GM19099 (cell line): ENCODE data around the gene PRAMEF26.
"Not testable (repeated sequence)": the region's sequence is repeated elsewhere in the genome, so short reads cannot be mapped to it uniquely, and the experiment has no call there.

Experiments used
- POLR2A ChIP-seq: IDR thresholded peaks from 3 replicates; pipeline ENCODE4 v1.6.1; 2011; ENCODE audit warnings: low read depth; ENCODE audit not compliant: insufficient read length; ENCODE audit errors: extremely low read depth

Gene PRAMEF26

GRCh38 chr1:13155909-13156308 is at the start of gene PRAMEF26:
Gene PRAMEF26 (minus strand): TSS chr1:13156009. CDS start chr1:13153095, 2,914 bp downstream.
- TF ChIP-seq POLR2A, result not testable (repeated sequence)

GRCh38 chr1:13201309-13201708 is 45.5 kb upstream of the PRAMEF26 start, which contains the start of gene PRAMEF13:
Gene PRAMEF13 (minus strand): TSS chr1:13201409. CDS start chr1:13199589, 1,820 bp downstream.
- not testable (repeated sequence) for TF ChIP-seq POLR2A

- TF ChIP-seq POLR2A, result not testable (repeated sequence)
These were observed 15.7 kb upstream of the PRAMEF26 start, which contains the start of gene PRAMEF9 for GRCh38 chr1:13171548-13171947. Gene PRAMEF9 (plus strand): TSS chr1:13171848. CDS start chr1:13175281, 3,433 bp downstream.

DNA sequence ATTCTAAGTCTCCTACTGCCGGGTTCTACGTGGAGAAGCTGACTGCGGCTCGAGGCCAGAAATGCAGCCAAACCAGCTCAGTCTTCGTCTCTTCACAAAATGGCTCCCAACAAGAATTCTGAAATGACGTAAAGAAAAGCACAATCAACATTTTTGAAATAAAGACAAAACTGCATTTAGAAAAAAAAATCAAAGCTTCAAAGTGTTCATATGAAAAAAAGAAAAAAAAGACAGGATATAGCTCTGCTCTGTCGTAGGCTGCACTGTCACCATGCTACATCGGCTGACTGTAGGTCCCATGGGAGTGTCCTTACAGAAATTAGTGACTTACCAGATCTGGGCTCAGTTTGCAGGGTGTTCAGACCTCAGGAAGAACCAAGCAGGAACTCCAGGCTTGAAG is 9.7 kb upstream of the PRAMEF26 start, which contains the start of gene HNRNPCL4:
TSS of gene HNRNPCL4 (minus strand) at position 101 of the 400 bp plus-strand sequence. CDS start 164 bp downstream, outside the sequence.
- not testable (repeated sequence) for TF ChIP-seq POLR2A

- not testable (repeated sequence) for TF ChIP-seq POLR2A
These were observed 39.1 kb downstream of the PRAMEF26 start, which contains the start of gene HNRNPCL2 for GRCh38 chr1:13116754-13117153. Gene HNRNPCL2 (minus strand): TSS chr1:13116854. CDS start chr1:13116400, 454 bp downstream.
